Omental fat pad (tissue), 4 donors: ENCODE data around the gene NCOA1. TPM values are rescaled to one million over a fixed set of nuclear protein-coding genes. Genes with fewer than 3 reads are reported as not detected.

Source experiments
- ATAC-seq: fragments of 150-250 bp; one replicate; pipeline ENCODE4 v1.9.1; 2016; ENCODE audit warnings: mild to moderate bottlenecking, moderate library complexity; ENCODE audit not compliant: low FRiP score
- DNase-seq: peaks from one replicate; pipeline ENCODE4 v3.0.0-alpha.2; 2019; ENCODE audit warnings: low spot score
- CTCF ChIP-seq, 3 donors: fragments of 450-650 bp; IDR thresholded peaks; one replicate each; pipeline ENCODE4 v1.5.1; 2016 to 2017; ENCODE audit warnings: antibody characterized with exemption in 3 of 3, mild to moderate bottlenecking in 3 of 3, moderate library complexity in 2 of 3
- total RNA-seq, 4 donors: library from RNA; depleted of rRNA; stranded (reverse); fragments of >200 nt; gene quantifications; one replicate each; pipeline ENCODE4 v1.1.0, GENCODE V29; 2016

NCOA1 gene
- total RNA-seq, 4 donors from 2014 or later, result 46.8 to 80.1 (median 50.1) TPM

GRCh38 chr2:24616616-24617015 is 125.6 kb downstream of the NCOA1 start:
- no peak for TF ChIP-seq CTCF (IDR thresholded peaks at IDR 0.05)
- ATAC-seq (no peak), DNase-seq (no peak)

- DNase-seq (no peak), ATAC-seq (no peak)
- no peak for TF ChIP-seq CTCF (IDR thresholded peaks at IDR 0.05)
Measured at GRCh38 chr2:24617424-24617823, 126.4 kb downstream of the NCOA1 start.

GRCh38 chr2:24618144-24618543 is 127.1 kb downstream of the NCOA1 start:
- DNase-seq, result no peak
- ATAC-seq, result no peak
- no peak for TF ChIP-seq CTCF (IDR thresholded peaks at IDR 0.05)

GRCh38 chr2:24618680-24619079 is 127.6 kb downstream of the NCOA1 start:
- no peak for DNase-seq
- no peak for TF ChIP-seq CTCF (IDR thresholded peaks at IDR 0.05)
- ATAC-seq, result no peak

GRCh38 chr2:24620936-24621335 is 129.9 kb downstream of the NCOA1 start:
- TF ChIP-seq CTCF (IDR thresholded peaks at IDR 0.05), result no peak
- peak; percentile 90 for ATAC-seq
- DNase-seq, result no peak

GRCh38 chr2:24621779-24622538 is 130.9 kb downstream of the NCOA1 start:
- TF ChIP-seq CTCF (IDR thresholded peaks at IDR 0.05), result no peak
- DNase-seq (no peak), ATAC-seq (no peak)

- no peak for TF ChIP-seq CTCF (IDR thresholded peaks at IDR 0.05)
Measured at GRCh38 chr2:24623535-24623934, 132.5 kb downstream of the NCOA1 start.

More at GRCh38 chr2:24623535-24623934, 132.5 kb downstream of the NCOA1 start:
- ATAC-seq (no peak), DNase-seq (no peak)
